DOHH2 (cell line): ENCODE results near the gene ACTR1A.

Source experiments
- H3F3A ChIP-seq: fragments of 200-600 bp; sonication (generic), shearing (Covaris generic); 2 replicates; pipeline ENCODE4 v1.6.0; 2016; ENCODE audit warnings: antibody characterized with exemption, mild to moderate bottlenecking; ENCODE audit not compliant: control insufficient read depth, insufficient read depth
- H3K27ac ChIP-seq: fragments of 200-600 bp; sonication (generic); 2 replicates; pipeline ENCODE4 v1.5.1; 2014; ENCODE audit warnings: low read depth, mild to moderate bottlenecking, low read length, moderate library complexity
- H3K27me3 ChIP-seq: fragments of 200-600 bp; sonication (generic); 2 replicates; pipeline ENCODE4 v1.6.1; 2014; ENCODE audit warnings: mild to moderate bottlenecking, low read length, mixed read lengths; ENCODE audit not compliant: control insufficient read depth
- H3K36me3 ChIP-seq: fragments of 200-600 bp; sonication (generic); 2 replicates; pipeline ENCODE4 v1.6.1; 2014; ENCODE audit warnings: mild to moderate bottlenecking, low read length, moderate library complexity, mixed read lengths; ENCODE audit not compliant: control insufficient read depth
- H3K4me1 ChIP-seq: fragments of 200-600 bp; sonication (generic); 2 replicates; pipeline ENCODE4 v1.6.1; 2014; ENCODE audit warnings: mild to moderate bottlenecking, low read length, mixed read lengths; ENCODE audit not compliant: control insufficient read depth
- H3K4me2 ChIP-seq: fragments of 200-600 bp; sonication (generic); 2 replicates; pipeline ENCODE4 v1.6.0; 2014; ENCODE audit warnings: mild to moderate bottlenecking, low read length, moderate library complexity
- H3K4me3 ChIP-seq: fragments of 200-600 bp; sonication (generic); 2 replicates; pipeline ENCODE4 v1.5.1; 2014; ENCODE audit warnings: mild to moderate bottlenecking, low read length, mixed read lengths
- H3K79me2 ChIP-seq: fragments of 200-600 bp; sonication (generic); 2 replicates; pipeline ENCODE4 v1.6.1; 2014; ENCODE audit warnings: mild to moderate bottlenecking, low read length, mixed read lengths; ENCODE audit not compliant: control insufficient read depth
- H3K9me2 ChIP-seq: fragments of 200-600 bp; sonication (generic); replicated peaks from 2 replicates; pipeline ENCODE4 v1.6.1; 2014; ENCODE audit warnings: mild to moderate bottlenecking, low read length, mixed read lengths; ENCODE audit not compliant: control insufficient read depth
- H3K9me3 ChIP-seq: fragments of 200-600 bp; sonication (generic); 2 replicates; pipeline ENCODE4 v1.6.1; 2014; ENCODE audit warnings: antibody characterized with exemption, low read length, mixed read lengths; ENCODE audit not compliant: control insufficient read depth, insufficient read depth
- H4K20me1 ChIP-seq: fragments of 200-600 bp; sonication (generic); 2 replicates; pipeline ENCODE4 v1.6.0; 2014; ENCODE audit warnings: low read depth, mild to moderate bottlenecking, antibody characterized with exemption, low read length, moderate library complexity; ENCODE audit not compliant: control insufficient read depth, insufficient read depth
- EZH2phosphoT487 ChIP-seq: fragments of 200-600 bp; sonication (generic); IDR thresholded peaks from 2 replicates; pipeline ENCODE4 v1.6.1; 2017; ENCODE audit warnings: borderline replicate concordance, mild to moderate bottlenecking, antibody characterized with exemption, low read length, moderate library complexity, mixed read lengths
- TF ChIP-seq, protein P1 (sequence below): fragments of 200-600 bp; sonication (generic); IDR thresholded peaks from one replicate; pipeline ENCODE4 v1.5.1; 2014; ENCODE audit warnings: antibody characterized with exemption, mild to moderate bottlenecking, low read depth, low read length; ENCODE audit not compliant: poor library complexity, severe bottlenecking

The ACTR1A gene

DNA sequence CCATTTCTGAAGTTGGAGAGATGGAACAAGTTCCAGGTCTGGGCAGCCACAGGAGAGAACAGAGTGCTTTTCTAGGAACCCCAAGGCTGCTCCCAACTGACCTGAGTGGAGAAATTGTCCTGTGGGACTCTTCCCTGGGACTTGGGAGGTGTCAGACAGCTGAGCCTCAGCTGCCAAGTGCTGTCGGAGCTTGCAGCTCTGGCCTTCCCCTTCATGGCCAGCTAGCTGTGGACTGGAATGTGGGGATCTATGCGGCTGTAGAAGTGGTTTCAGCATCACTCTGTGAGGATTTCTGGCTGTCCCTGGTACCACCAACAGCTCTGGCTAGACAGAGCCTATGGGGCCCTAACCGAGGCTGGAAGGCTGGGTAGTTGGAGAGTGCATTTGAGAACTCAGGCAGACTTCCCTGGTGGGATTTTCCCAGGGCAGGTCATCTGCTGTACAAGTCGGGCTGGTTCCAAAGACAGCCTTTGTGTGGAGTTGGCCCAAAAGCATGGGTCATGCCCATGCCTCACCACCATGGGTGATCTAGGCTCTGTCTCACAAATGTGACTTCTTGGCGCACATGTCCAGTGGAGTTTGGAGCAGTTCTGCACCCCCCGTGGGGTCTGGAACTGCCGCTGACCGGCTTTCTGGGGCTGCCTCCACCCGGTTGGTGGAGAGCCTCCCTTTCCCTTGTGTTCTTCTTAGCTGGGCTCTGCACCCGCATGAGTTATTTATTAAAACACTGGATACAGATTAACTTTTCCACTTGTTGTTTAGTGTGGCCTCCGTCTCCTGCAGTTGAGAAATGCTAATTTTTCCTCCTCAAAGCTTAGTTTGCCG is 12.2 kb upstream of the ACTR1A start:
- TF ChIP-seq EZH2phosphoT487, result no peak
- TF ChIP-seq, protein P1, sequence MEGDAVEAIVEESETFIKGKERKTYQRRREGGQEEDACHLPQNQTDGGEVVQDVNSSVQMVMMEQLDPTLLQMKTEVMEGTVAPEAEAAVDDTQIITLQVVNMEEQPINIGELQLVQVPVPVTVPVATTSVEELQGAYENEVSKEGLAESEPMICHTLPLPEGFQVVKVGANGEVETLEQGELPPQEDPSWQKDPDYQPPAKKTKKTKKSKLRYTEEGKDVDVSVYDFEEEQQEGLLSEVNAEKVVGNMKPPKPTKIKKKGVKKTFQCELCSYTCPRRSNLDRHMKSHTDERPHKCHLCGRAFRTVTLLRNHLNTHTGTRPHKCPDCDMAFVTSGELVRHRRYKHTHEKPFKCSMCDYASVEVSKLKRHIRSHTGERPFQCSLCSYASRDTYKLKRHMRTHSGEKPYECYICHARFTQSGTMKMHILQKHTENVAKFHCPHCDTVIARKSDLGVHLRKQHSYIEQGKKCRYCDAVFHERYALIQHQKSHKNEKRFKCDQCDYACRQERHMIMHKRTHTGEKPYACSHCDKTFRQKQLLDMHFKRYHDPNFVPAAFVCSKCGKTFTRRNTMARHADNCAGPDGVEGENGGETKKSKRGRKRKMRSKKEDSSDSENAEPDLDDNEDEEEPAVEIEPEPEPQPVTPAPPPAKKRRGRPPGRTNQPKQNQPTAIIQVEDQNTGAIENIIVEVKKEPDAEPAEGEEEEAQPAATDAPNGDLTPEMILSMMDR, result no peak
- H3K79me2 ChIP-seq, result no peaks in the 10 kb centered on the region
- H3K4me2 ChIP-seq, result no peak overlapping the region
- no peaks in the 10 kb centered on the region for H3K9me2 ChIP-seq
- H3K4me3 ChIP-seq, result no peak overlapping the region
- H3F3A ChIP-seq, result peaks cover 3% of the 10 kb centered on the region; the same call in 1 of the 2 replicates
- H3K4me1 ChIP-seq, result peaks cover 17% of the 10 kb centered on the region
- no peak overlapping the region for H3K27ac ChIP-seq
- H3K9me3 ChIP-seq, result no peaks in the 10 kb centered on the region
- H3K36me3 ChIP-seq, result peaks cover 27% of the 10 kb centered on the region
- no peaks in the 10 kb centered on the region for H3K27me3 ChIP-seq
- no peaks in the 10 kb centered on the region for H4K20me1 ChIP-seq

DNA sequence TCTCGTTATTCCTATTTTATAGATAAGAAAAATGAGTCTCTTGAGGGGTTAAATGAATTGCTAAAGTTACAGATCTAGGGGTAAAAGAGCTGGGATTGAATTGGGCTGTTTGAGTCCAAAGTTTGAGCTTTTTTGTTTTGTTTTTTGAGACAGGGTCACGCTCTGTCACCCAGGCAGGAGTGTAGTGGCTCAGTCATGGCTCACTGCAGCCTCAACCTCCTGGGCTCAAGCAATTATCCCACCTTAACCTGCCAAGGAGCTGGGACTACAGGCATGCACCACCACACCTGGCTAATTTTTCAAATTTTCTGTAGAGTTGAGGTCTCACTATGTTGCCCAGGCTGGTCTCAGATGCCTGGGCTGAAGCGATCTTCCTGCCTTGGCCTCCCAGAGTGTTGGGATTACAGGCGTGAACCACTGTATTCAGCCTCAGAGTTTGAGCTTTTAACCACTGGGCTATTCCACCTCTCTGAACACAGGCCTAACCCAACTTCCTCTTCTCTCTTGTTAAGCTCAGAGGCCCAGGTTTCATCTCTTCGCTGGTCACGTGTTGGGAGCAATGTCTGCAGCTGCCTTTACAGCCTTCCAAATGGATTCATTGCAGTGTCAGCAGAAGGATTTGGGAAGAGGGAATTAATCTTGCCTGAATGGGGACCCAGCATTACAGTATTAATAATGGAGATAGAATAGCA is 9.2 kb upstream of the ACTR1A start:
- Histone ChIP-seq H3K4me2 (peak overlapping the region; percentile 50), H3K27me3 (no peaks in the 10 kb centered on the region), H3K36me3 (peaks cover 35% of the 10 kb centered on the region), H3K27ac (peak overlapping the region; percentile 39), H3K9me3 (no peaks in the 10 kb centered on the region), H3K4me1 (peaks cover 17% of the 10 kb centered on the region), H4K20me1 (no peaks in the 10 kb centered on the region), H3K9me2 (no peaks in the 10 kb centered on the region), H3K79me2 (0 out of 2 replicates have a peak, but pooled peaks cover 2% of the 10 kb centered on the region), H3F3A (peaks cover 3% of the 10 kb centered on the region; the same call in 1 of the 2 replicates), H3K4me3 (0 out of 2 replicates have a peak overlapping the region, but pooled peaks have one; percentile 19)
- TF ChIP-seq EZH2phosphoT487, result no peak
- TF ChIP-seq, protein P1, result no peak

GRCh38 chr10:102509387-102509786 is 6.9 kb upstream of the ACTR1A start:
- Histone ChIP-seq H3K9me2 (no peaks in the 10 kb centered on the region), H3K27ac (no peak overlapping the region), H3K79me2 (peaks cover 17% of the 10 kb centered on the region), H3K36me3 (peaks cover 32% of the 10 kb centered on the region), H4K20me1 (no peaks in the 10 kb centered on the region), H3F3A (peaks cover 5% of the 10 kb centered on the region; the same call in 1 of the 2 replicates), H3K4me3 (no peak overlapping the region), H3K9me3 (no peaks in the 10 kb centered on the region), H3K27me3 (no peaks in the 10 kb centered on the region), H3K4me1 (peaks cover 25% of the 10 kb centered on the region), H3K4me2 (no peak overlapping the region)
- no peak for TF ChIP-seq EZH2phosphoT487
- TF ChIP-seq, protein P1, result no peak
